ENCODE results near the gene FAM149B1.

FAM149B1 gene

DNA sequence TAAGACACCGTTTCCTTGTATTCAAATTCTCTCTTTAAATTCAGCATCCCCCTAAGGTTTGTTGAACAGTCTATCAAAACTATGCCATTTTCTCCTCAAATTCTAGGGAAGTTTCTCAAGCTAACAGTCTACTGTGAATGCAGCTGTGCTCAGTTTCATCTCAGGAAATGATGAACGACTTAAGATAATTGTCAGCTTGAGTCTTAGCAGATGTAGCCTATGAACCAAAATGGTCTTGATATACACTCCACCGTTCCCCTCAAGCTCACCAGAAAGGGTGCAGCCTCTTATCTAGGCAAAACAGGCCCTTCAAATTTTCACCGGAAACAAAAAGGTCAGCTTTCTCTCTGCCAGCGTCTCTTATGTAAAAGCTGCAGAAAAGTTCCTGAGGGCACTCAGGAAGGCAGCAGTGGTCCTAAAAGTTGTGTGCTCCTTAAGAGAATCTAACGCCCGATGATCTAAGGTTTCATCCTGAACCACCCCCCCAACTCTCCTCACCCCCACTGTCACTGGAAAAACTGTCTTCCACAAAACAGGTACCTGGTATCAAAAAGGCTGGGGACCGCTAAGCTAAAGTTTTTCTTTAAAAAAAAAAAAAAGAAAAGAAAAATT, 77.1 kb downstream of the FAM149B1 start:
- no peaks in the 10 kb centered on the region for H3K9me3 ChIP-seq
- peaks cover 0 to 29% (median 16%) of the 10 kb centered on the region in 4 donors for H3K4me1 ChIP-seq
- no peaks in the 10 kb centered on the region for H3K27me3 ChIP-seq
- DNase-seq: no peak
- intact Hi-C loops (cut with DNase I; ENCODE audit: low total_unique reads): no loop called here
- no peak overlapping the region for H3K27ac ChIP-seq
- TF ChIP-seq, protein P1, sequence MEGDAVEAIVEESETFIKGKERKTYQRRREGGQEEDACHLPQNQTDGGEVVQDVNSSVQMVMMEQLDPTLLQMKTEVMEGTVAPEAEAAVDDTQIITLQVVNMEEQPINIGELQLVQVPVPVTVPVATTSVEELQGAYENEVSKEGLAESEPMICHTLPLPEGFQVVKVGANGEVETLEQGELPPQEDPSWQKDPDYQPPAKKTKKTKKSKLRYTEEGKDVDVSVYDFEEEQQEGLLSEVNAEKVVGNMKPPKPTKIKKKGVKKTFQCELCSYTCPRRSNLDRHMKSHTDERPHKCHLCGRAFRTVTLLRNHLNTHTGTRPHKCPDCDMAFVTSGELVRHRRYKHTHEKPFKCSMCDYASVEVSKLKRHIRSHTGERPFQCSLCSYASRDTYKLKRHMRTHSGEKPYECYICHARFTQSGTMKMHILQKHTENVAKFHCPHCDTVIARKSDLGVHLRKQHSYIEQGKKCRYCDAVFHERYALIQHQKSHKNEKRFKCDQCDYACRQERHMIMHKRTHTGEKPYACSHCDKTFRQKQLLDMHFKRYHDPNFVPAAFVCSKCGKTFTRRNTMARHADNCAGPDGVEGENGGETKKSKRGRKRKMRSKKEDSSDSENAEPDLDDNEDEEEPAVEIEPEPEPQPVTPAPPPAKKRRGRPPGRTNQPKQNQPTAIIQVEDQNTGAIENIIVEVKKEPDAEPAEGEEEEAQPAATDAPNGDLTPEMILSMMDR (IDR thresholded peaks at IDR 0.05): no peak
- H3K4me3 ChIP-seq: no peak overlapping the region
- peaks cover 22 to 63% (median 43%) of the 10 kb centered on the region in 3 donors for H3K36me3 ChIP-seq

DNA sequence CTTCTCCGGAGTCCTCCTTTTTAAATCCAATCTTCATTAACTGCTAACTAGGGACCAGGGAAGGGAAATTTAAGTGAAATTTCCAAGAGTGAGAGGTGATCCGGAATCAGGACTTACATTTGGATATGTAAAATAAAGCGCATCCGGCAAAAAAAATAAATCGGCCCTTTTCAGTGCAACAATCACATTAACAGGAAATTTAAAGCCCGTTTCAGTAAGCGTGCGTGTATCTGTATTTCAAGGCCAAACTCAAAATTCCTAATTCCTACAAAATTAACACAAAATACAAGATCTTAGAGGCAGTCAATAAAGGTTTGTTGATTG, 78.4 kb downstream of the FAM149B1 start:
- intact Hi-C loops (cut with DNase I; ENCODE audit: low total_unique reads): no loop called here
- H3K27ac ChIP-seq: peak overlapping the region; percentile 65 to 83
- TF ChIP-seq, protein P1 (IDR thresholded peaks at IDR 0.05): no peak

GRCh38 chr10:73246646-73247508, 79.0 kb downstream of the FAM149B1 start, which contains the start of gene DNAJC9:
Gene DNAJC9 (minus strand): TSS chr10:73247255. CDS start chr10:73247189, 66 bp downstream.
- Histone ChIP-seq H3K4me1 (peaks cover 0 to 40% (median 28%) of the 10 kb centered on the region in 4 donors), H3K36me3 (peaks cover 21 to 55% (median 25%) of the 10 kb centered on the region in 3 donors), H3K9me3 (no peaks in the 10 kb centered on the region), H3K27me3 (no peaks in the 10 kb centered on the region), H3K27ac (peak within 1 kb of the TSS; percentile 65 to 83), H3K4me3 (peak within 1 kb of the TSS; percentile 88 to 96)
- TF ChIP-seq, protein P1 (IDR thresholded peaks at IDR 0.05): no peak
- intact Hi-C loops (cut with DNase I; ENCODE audit: low total_unique reads): no loop called here
- DNase-seq: peak; percentile 97 to 98

More for the DNA sequence above, 78.4 kb downstream of the FAM149B1 start:
- peak overlapping the region; percentile 88 to 96 for H3K4me3 ChIP-seq
- peaks cover 21 to 60% (median 31%) of the 10 kb centered on the region in 3 donors for H3K36me3 ChIP-seq
- no peak for DNase-seq
- H3K27me3 ChIP-seq: no peaks in the 10 kb centered on the region
- H3K4me1 ChIP-seq: peaks cover 0 to 34% (median 22%) of the 10 kb centered on the region in 4 donors
- no peaks in the 10 kb centered on the region for H3K9me3 ChIP-seq

DNA sequence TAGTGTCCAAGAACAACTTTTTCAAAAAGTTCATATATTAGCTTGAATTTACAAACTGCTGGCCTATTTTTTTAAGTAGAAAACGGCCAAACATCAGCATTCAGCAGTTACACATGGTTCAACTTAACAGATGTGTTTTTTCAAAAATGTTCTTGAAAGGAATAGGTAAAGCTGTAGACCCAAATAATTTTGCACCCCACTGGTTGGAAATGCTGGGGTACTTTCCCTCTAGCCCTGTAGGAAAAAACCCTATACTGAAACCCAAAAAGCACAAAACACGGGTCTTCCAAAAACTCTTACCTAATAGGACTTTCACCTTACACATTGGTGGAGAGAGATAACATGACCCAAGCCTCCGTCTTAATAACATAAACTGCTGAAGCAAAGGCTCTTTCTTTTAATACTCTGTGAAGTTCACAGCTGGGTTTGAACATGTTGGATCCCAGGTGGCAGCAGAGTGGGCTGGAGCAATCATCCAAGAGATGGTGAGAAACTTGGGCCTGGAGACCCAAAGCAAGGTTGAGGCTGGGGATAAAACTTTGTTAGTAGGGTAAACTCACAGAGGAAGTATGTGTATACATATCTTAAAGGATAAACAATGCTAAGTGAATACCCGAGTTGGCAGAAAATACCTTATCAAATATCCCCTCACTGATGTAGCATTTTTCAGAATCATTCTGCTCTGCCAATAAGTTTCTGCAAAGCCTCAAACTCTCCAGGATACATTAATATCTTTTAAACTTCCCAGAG, 79.8 kb downstream of the FAM149B1 start:
- TF ChIP-seq, protein P1 (IDR thresholded peaks at IDR 0.05): no peak
- intact Hi-C loops (cut with DNase I; ENCODE audit: low total_unique reads): no loop called here
- H3K27me3 ChIP-seq: no peaks in the 10 kb centered on the region
- DNase-seq: no peak
- H3K4me1 ChIP-seq: peaks cover 0 to 41% (median 29%) of the 10 kb centered on the region in 4 donors
- peak overlapping the region; percentile 88 to 96 for H3K4me3 ChIP-seq
- peaks cover 18 to 48% (median 21%) of the 10 kb centered on the region in 3 donors for H3K36me3 ChIP-seq
- H3K9me3 ChIP-seq: no peaks in the 10 kb centered on the region
- H3K27ac ChIP-seq: peak overlapping the region; percentile 65 to 83

DNA sequence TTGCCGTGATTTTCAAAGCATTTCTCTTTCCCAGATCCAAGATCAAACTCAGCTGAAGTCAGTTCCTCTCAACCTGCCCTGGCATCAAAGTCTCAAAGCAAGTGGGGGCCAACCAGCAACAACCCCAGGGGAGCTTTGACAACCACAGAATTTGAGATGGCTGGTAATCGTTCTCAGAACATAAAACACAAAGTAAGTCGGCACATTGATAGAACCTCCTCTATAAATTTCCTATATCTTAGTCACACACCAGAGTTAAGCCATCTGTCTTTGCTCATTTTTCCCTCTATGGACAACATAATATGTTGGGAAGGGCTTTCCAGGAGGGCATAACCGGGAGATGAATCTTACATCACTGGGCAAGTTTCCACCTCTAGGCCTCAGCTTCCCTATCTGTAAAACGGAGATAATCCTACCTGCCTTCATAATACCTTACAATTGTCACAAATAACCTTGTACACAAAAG, 80.4 kb downstream of the FAM149B1 start:
- DNase-seq: no peak
- Histone ChIP-seq H3K36me3 (peaks cover 12 to 42% (median 16%) of the 10 kb centered on the region in 3 donors), H3K27me3 (no peaks in the 10 kb centered on the region), H3K4me1 (peaks cover 0 to 44% (median 32%) of the 10 kb centered on the region in 4 donors), H3K4me3 (no peak overlapping the region), H3K9me3 (no peaks in the 10 kb centered on the region), H3K27ac (peak overlapping the region in 1 of 2 donors; percentile 83)
- TF ChIP-seq, protein P1 (IDR thresholded peaks at IDR 0.05): no peak
- intact Hi-C loops (cut with DNase I; ENCODE audit: low total_unique reads): no loop called here

Data from tibial artery (tissue), 4 donors.